Neural cell (in vitro differentiated cells): ENCODE results near the gene EIF2S3B. TPM values are rescaled to one million over a fixed set of nuclear protein-coding genes. Genes with fewer than 3 reads are reported as not detected.

Source experiments
- H2AFZ ChIP-seq: fragments of 200-600, 300-800 bp; sonication (generic), shearing (Covaris generic); 2 replicates; pipeline ENCODE4 v1.6.0; 2014; ENCODE audit warnings: low read depth, mild to moderate bottlenecking, antibody characterized with exemption, low read length, moderate library complexity
- H3F3A ChIP-seq: fragments of 200-600 bp; shearing (Covaris generic); 2 replicates; pipeline ENCODE4 v1.6.1; 2016; ENCODE audit warnings: mild to moderate bottlenecking, moderate library complexity, mixed read lengths, antibody characterized with exemption, low read length; ENCODE audit not compliant: insufficient read depth, poor library complexity, severe bottlenecking
- H3K27ac ChIP-seq: fragments of 200-600, 300-800 bp; sonication (generic), shearing (Covaris generic); 2 replicates; pipeline ENCODE4 v1.5.1; 2014; ENCODE audit warnings: mild to moderate bottlenecking, low read length, moderate library complexity
- H3K27me3 ChIP-seq: fragments of 300-800, 200-600 bp; sonication (generic), shearing (Covaris generic); 2 replicates; pipeline ENCODE4 v1.6.0; 2014; ENCODE audit warnings: mild to moderate bottlenecking, low read depth, low read length, moderate library complexity; ENCODE audit not compliant: insufficient read depth
- H3K36me3 ChIP-seq: fragments of 300-800, 200-600 bp; sonication (generic), shearing (Covaris generic); 2 replicates; pipeline ENCODE4 v1.5.1; 2014; ENCODE audit warnings: mild to moderate bottlenecking, antibody characterized with exemption, low read length, moderate library complexity; ENCODE audit not compliant: insufficient read depth
- H3K4me2 ChIP-seq: fragments of 300-800, 200-600 bp; sonication (generic), shearing (Covaris generic); 2 replicates; pipeline ENCODE4 v1.6.0; 2014; ENCODE audit warnings: mild to moderate bottlenecking, low read length
- H3K4me3 ChIP-seq: fragments of 300-800, 200-600 bp; sonication (generic), shearing (Covaris generic); 2 replicates; pipeline ENCODE4 v1.5.1; 2014; ENCODE audit warnings: mild to moderate bottlenecking, low read length, moderate library complexity
- H3K79me2 ChIP-seq: fragments of 200-600 bp; shearing (Covaris generic); replicated peaks from 2 replicates; pipeline ENCODE4 v1.6.0; 2014; ENCODE audit warnings: mild to moderate bottlenecking, low read length, moderate library complexity; ENCODE audit not compliant: insufficient read depth
- H3K9ac ChIP-seq: fragments of 300-800, 200-600 bp; sonication (generic), shearing (Covaris generic); 2 replicates; pipeline ENCODE4 v1.6.1; 2016; ENCODE audit warnings: mild to moderate bottlenecking, low read length, mixed read lengths
- H3K9me2 ChIP-seq: fragments of 200-600 bp; shearing (Covaris generic); 2 replicates; pipeline ENCODE4 v1.6.1; 2016; ENCODE audit warnings: mild to moderate bottlenecking, low read length, mixed read lengths; ENCODE audit not compliant: insufficient read depth
- H3K9me3 ChIP-seq: fragments of 200-600, 300-800 bp; sonication (generic), shearing (Covaris generic); 2 replicates; pipeline ENCODE4 v1.6.1; 2016; ENCODE audit warnings: mild to moderate bottlenecking, mixed run types, low read length, moderate library complexity, mixed read lengths
- H4K20me1 ChIP-seq: fragments of 200-600 bp; shearing (Covaris generic); 2 replicates; pipeline ENCODE4 v1.6.1; 2016; ENCODE audit warnings: mild to moderate bottlenecking, mixed run types; ENCODE audit not compliant: insufficient read depth
- CTCF ChIP-seq: fragments of 450-650 bp; IDR thresholded peaks from 2 replicates; pipeline ENCODE4 v1.5.1; 2014; ENCODE audit warnings: antibody characterized with exemption, mild to moderate bottlenecking, moderate library complexity; ENCODE audit not compliant: poor library complexity, severe bottlenecking
- EP300 ChIP-seq: fragments of 450-650 bp; conservative IDR thresholded peaks from 2 replicates; pipeline ENCODE4 v1.6.1; 2014; ENCODE audit warnings: antibody characterized with exemption, mild to moderate bottlenecking, moderate library complexity; ENCODE audit not compliant: poor library complexity, severe bottlenecking
- EZH2 ChIP-seq: fragments of 200-600, 300-800 bp; shearing (Covaris generic), sonication (generic); IDR thresholded peaks from 2 replicates; pipeline ENCODE4 v1.6.1; 2014; ENCODE audit warnings: antibody characterized with exemption, low read length, borderline replicate concordance, mild to moderate bottlenecking; ENCODE audit not compliant: insufficient read depth, poor library complexity, severe bottlenecking
- MXI1 ChIP-seq: fragments of 450-650 bp; conservative IDR thresholded peaks from 2 replicates; pipeline ENCODE4 v1.6.1; 2014; ENCODE audit warnings: antibody characterized with exemption, mild to moderate bottlenecking; ENCODE audit not compliant: poor library complexity, severe bottlenecking
- POLR2AphosphoS5 ChIP-seq: IDR thresholded peaks from 2 replicates; pipeline ENCODE4 v1.6.1; 2012
- RAD21 ChIP-seq: fragments of 450-650 bp; conservative IDR thresholded peaks from 2 replicates; pipeline ENCODE4 v1.6.1; 2014; ENCODE audit warnings: antibody characterized with exemption, mild to moderate bottlenecking, moderate library complexity
- REST ChIP-seq: IDR thresholded peaks from 2 replicates; pipeline ENCODE4 v1.6.1; 2012; ENCODE audit warnings: borderline replicate concordance
- SMC3 ChIP-seq: fragments of 450-650 bp; conservative IDR thresholded peaks from 2 replicates; pipeline ENCODE4 v1.6.1; 2014; ENCODE audit warnings: antibody characterized with exemption, mild to moderate bottlenecking, moderate library complexity; ENCODE audit not compliant: poor library complexity
- TAF1 ChIP-seq: IDR thresholded peaks from 2 replicates; pipeline ENCODE4 v1.6.1; 2012; ENCODE audit warnings: low read depth
- polyA plus RNA-seq: library from polyadenylated mRNA; depleted of rRNA; stranded (reverse); fragments of >200 nt; gene quantifications from 2 replicates; pipeline ENCODE4 v1.2.3, GENCODE V29; 2014
- small RNA-seq, 3 experiments: library from RNA; depleted of rRNA; stranded (forward); fragments of <200 nt; gene quantifications; one replicate each; pipeline ENCODE3, GENCODE V24; 2012

Gene EIF2S3B
- polyA plus RNA-seq, 1 donor from 2014 or later: 3.6 TPM

- H3K4me2 ChIP-seq: no peak overlapping the region
- H3F3A ChIP-seq: no peaks in the 10 kb centered on the region
- no peaks in the 10 kb centered on the region for H3K9me2 ChIP-seq
- H3K9me3 ChIP-seq: no peaks in the 10 kb centered on the region
- H3K9ac ChIP-seq: no peak overlapping the region
- H2AFZ ChIP-seq: no peak overlapping the region
- H3K36me3 ChIP-seq: no peaks in the 10 kb centered on the region
- no peaks in the 10 kb centered on the region for H3K79me2 ChIP-seq
- H4K20me1 ChIP-seq: no peaks in the 10 kb centered on the region
- TF ChIP-seq SMC3 (no peak), MXI1 (no peak), REST (no peak), EP300 (no peak), EZH2 (no peak), RAD21 (no peak), TAF1 (no peak), CTCF (no peak), POLR2AphosphoS5 (no peak)
- no peak overlapping the region for H3K4me3 ChIP-seq
- H3K27me3 ChIP-seq: no peaks in the 10 kb centered on the region
- H3K27ac ChIP-seq: no peak overlapping the region
Observed at GRCh38 chr12:10557766-10558165, 52.1 kb downstream of the EIF2S3B start.

Small RNA genes lying within 50 kb of the gene (small RNA-seq; reads per million reads assigned to genes)
- 0 reads per million in 3 experiments for gene SLC25A39P2

Other genes with a start within 250 kb of the EIF2S3B start
- 0.28 and 0.52 TPM in 2 replicates for gene KLRD1, start 198.0 kb upstream of the EIF2S3B start, polyA plus RNA-seq
- 14.9 and 20.9 TPM in 2 replicates for gene KLRK1, start 115.8 kb upstream of the EIF2S3B start, polyA plus RNA-seq
- gene KLRC4, start 96.1 kb upstream of the EIF2S3B start, polyA plus RNA-seq: 6.5 and 8.2 TPM in 2 replicates
- 3.4 and 3.7 TPM in 2 replicates for gene KLRC3, start 85.3 kb upstream of the EIF2S3B start, polyA plus RNA-seq
- 3.7 and 6.6 TPM in 2 replicates for gene KLRC2, start 69.9 kb upstream of the EIF2S3B start, polyA plus RNA-seq
- not detected in 2 replicates for gene KLRC1, start 52.5 kb upstream of the EIF2S3B start, polyA plus RNA-seq
- gene MAGOHB, start 107.7 kb downstream of the EIF2S3B start, polyA plus RNA-seq: 43.3 and 63.5 TPM in 2 replicates
- 0.24 and 0.26 TPM in 2 replicates for gene STYK1, start 168.2 kb downstream of the EIF2S3B start, polyA plus RNA-seq
- 3.4 and 7.3 TPM in 2 replicates for gene YBX3, start 217.4 kb downstream of the EIF2S3B start, polyA plus RNA-seq